ENCODE results near the gene DNAJC13.
"Not testable (repeated sequence)": the region's sequence is repeated elsewhere in the genome, so short reads cannot be mapped to it uniquely, and the experiment has no call there.

Gene DNAJC13

GRCh38 chr3:132416807-132417694 lies at the start of gene DNAJC13:
DNAJC13 (plus strand) TSS chr3:132417502; CDS start chr3:132434551, 17,049 bp downstream.
- DNase-seq (ENCODE audit: low read depth), result peak; percentile 96

GRCh38 chr3:132368515-132368914 lies 48.8 kb upstream of the DNAJC13 start:
- DNase-seq (ENCODE audit: low read depth), result no peak

DNA sequence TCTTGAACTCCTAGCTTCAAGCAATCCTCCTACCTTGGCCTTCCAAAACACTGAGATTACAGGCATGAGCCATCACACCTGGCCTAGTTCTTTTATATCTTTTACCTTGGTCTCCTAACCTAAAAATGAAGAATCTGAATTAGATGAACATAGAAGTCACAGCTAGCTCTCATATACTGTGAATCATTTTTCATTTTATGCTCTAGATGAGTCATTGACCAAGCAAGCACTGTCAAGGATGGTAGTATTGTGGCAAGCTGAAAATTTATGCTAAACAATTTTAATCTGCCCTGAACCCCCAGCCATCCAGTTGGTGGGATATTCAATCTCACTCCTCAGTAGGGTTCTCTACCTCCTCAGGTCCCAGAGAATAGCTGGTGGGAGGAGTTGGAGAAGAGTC lies 48.3 kb upstream of the DNAJC13 start:
- no peak for DNase-seq (ENCODE audit: low read depth)

DNA sequence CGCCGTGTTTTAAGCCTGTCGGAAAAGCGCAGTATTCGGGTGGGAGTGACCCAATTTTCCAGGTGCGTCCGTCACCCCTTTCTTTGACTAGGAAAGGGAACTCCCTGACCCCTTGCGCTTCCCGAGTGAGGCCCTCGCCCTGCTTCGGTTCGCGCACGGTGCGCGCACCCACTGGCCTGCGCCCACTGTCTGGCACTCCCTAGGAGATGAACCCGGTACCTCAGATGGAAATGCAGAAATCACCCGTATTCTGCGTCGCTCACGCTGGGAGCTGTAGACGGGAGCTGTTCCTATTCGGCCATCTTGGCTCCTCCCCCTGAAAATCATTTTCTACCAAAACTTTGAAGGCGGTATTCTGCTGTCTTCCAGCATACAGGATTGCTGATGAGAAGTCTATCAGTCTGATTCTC lies 40.4 kb upstream of the DNAJC13 start:
- not testable (repeated sequence) for DNase-seq (ENCODE audit: low read depth)

- DNase-seq (ENCODE audit: low read depth), result no peak
Measured at GRCh38 chr3:132378048-132378762, 39.1 kb upstream of the DNAJC13 start.

DNA sequence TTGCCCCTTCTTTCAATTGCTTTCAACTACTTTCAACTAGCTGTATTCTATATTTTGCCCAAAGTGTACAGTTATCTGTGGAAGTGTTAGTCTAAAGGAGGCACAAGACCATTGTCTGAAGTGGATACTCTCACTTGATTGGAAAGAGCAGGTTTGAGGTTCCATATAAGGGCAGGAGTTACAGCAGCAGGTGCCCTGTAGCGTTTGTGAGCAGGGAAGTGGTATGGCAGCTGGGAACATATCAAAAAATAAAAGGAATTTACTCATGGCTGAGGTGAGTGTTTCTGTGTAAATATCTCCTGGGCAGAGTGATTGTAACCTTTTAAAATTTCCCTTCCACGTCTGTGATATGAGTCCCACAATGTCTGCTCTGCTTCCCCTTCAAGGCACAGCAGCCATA lies 38.5 kb upstream of the DNAJC13 start:
- no peak for DNase-seq (ENCODE audit: low read depth)

GRCh38 chr3:132380920-132381319 lies 36.4 kb upstream of the DNAJC13 start:
- DNase-seq (ENCODE audit: low read depth), result no peak

GRCh38 chr3:132381348-132381944 lies 35.9 kb upstream of the DNAJC13 start:
- no peak for DNase-seq (ENCODE audit: low read depth)

DNA sequence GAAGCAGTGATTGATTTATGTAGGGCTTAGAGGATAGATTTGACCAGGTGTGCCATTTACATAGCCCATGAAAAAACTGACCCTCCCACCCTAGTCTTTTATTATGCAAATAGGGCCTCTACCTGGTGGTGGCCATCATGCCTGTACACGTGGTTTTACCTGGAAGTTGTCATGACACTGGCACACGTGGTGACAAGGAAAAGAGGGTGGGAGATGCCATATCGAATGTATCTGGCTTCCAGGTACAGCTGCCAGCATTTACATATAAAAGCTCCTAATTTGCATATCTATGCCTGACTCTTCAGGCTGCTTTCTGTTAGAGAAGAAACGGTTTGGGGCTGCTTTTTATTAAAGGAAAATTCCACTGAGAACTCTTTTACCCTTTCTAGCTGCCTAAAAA lies 35.0 kb upstream of the DNAJC13 start:
- DNase-seq (ENCODE audit: low read depth), result no peak

DNA sequence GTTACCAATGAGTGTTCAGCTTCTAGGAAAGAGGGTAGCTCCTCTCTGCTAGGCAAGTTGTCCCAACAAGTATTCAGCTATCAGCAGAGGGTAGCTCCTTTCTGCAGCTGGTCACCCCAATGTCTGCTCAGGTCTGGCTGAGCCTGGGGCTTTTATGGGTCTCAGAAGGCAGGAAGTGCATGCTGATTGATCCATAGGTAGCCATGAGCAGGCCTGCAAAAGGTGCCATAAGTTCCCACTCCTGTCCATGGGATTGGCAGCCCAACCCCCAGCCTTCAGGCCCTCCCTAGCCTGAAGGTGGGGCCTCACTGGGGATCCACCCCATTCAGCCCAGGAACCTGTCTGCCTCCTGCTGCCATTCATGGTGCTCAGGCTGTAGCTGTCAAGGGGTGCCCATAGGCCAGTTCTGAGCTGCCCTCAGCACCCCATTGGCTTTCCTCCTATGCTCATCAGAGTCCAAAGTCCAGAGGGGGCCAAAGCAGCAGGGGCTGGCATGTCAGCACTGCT lies 34.6 kb upstream of the DNAJC13 start:
- DNase-seq (ENCODE audit: low read depth), result no peak

- DNase-seq (ENCODE audit: low read depth), result no peak
Measured at GRCh38 chr3:132386259-132386658, 31.0 kb upstream of the DNAJC13 start.

DNA sequence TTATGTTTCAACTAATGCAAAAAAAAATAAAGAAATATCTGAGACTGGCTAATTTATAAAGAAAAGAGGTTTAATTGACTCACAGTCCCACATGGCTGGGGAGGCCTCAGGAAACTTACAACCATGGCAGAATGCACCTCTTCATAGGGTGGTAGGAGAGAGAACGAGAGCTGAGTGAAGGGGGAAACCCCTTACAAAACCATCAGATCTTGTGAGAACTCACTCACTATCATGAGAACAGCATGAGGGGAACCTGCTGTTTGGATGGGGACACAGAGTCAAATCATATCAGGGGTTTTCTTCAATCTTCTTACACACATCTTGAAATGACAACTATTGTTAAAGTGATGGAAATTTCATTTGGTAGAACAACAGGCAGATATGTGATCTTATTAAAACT lies 24.6 kb upstream of the DNAJC13 start:
- not testable (repeated sequence) for DNase-seq (ENCODE audit: low read depth)

DNA sequence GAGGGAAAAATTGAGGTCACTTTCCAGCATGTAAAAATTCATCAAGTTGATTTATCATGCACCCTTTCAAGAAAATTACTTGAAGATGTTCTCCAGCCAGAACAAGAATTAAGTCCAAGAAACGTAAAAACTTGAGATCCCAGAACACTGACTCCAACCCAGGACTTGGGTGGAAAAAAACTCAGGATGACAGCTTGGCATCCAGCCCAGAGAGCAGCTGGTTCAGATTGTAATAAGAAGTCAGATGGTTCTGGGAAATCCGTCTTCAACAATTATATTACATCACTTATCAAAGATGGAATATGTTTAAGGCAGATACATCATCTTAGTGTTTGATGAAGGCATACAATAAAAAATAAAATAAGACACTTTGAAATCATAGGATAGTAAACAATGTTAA lies 23.0 kb upstream of the DNAJC13 start:
- peak; percentile 31 for DNase-seq (ENCODE audit: low read depth)

- no peak for DNase-seq (ENCODE audit: low read depth)
Measured at GRCh38 chr3:132395126-132395525, 22.2 kb upstream of the DNAJC13 start.

GRCh38 chr3:132396255-132396654 lies 21.0 kb upstream of the DNAJC13 start:
- DNase-seq (ENCODE audit: low read depth), result no peak

DNA sequence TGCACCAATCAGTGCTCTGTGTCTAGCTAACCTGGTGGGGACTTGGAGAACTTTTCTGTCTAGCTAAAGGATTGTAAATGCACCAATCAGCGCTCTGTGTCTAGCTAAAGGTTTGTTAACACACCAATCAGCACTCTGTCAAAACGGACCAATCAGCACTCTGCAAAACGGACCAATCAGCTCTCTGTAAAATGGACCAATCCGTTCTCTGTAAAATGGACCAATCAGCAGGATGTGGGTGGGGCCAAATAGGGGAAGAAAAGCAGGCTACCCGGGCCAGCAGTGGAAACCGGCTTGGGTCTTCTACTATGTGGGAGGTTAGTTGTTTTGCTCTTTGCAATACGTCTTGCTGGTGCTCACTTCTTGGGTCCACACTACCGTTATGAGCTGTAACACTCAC lies 20.5 kb upstream of the DNAJC13 start:
- DNase-seq (ENCODE audit: low read depth), result not testable (repeated sequence)

DNA sequence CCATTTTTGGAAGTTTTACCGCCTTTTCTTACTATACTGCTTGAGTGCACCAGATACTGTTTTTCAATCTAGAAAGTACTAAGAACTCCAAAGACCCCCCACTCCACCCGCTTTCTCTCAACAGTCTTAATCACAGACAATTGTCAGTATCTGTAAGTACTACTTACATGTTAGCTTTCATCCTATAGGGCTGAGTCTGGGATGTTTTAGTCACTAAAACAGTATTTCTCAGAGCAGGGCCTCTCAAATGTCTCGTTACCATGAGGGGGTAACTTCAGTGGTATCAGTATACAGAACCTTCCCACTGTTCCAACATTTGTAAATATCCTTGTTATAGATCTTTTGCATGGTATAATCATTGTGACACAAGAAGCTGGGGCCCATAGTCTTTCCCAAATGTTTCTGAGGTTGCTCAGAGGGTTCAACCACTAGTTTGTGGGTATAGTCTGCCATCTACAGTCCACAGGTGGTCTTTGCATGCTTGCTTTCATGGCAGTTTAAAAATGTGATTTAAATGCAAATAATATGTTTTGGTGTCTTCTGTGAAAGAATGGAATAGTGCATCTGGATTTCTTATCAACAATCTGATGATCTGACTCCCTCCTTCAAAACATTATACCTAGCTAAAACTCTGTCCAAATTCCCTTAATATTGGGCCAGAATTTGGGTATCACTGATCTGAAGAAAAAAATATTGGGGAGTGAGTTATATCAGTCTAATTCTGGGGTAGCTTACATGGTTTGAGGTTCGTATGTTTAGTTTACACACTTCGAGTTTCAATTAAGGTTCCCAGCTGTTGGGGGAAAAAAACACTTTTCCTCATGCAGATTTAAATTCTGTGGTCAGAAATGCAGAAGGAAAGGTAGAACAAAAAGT lies 18.0 kb upstream of the DNAJC13 start:
- DNase-seq (ENCODE audit: low read depth), result peak; percentile 60

- no peak for DNase-seq (ENCODE audit: low read depth)
Measured at GRCh38 chr3:132401255-132401654, 16.0 kb upstream of the DNAJC13 start.

DNA sequence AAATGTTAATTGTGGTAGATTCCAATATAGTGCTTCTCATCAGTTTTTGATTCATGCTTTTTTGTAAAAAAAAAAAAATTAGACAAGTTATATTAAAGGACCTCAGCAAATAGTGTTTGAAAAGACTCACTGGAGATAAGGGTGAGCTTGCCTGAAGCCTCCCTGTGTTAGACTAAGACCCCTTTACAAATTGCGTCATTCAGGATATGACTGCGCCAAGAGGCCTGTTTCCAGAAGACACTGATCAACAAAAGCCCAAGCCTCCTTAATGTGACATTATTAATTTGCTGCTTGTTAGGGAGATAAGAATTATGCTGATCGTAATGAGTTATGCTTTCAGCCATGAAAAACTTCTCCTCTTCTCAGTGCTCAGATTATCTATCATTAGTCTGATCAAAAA lies 13.0 kb upstream of the DNAJC13 start:
- peak; percentile 15 for DNase-seq (ENCODE audit: low read depth)

DNA sequence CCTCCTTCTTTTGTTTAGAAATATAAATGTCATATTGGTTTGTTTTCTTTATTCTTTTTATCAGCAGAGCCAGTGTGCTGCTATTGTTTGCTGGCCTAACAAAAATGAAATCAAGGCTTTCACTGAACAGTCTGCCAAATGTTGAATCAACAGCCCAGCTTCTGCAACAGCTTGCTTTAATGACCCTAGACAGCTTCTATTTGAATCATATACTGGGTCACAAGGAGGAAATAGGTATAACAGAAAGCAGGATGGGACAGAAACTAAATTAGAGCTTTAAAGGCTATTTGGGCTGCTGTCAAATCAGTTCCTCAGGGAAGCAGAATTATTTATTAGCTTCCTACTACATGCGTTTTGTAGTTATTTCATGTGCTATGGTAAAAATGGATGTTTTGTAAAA lies 12.1 kb upstream of the DNAJC13 start:
- DNase-seq (ENCODE audit: low read depth), result peak; percentile 2

DNA sequence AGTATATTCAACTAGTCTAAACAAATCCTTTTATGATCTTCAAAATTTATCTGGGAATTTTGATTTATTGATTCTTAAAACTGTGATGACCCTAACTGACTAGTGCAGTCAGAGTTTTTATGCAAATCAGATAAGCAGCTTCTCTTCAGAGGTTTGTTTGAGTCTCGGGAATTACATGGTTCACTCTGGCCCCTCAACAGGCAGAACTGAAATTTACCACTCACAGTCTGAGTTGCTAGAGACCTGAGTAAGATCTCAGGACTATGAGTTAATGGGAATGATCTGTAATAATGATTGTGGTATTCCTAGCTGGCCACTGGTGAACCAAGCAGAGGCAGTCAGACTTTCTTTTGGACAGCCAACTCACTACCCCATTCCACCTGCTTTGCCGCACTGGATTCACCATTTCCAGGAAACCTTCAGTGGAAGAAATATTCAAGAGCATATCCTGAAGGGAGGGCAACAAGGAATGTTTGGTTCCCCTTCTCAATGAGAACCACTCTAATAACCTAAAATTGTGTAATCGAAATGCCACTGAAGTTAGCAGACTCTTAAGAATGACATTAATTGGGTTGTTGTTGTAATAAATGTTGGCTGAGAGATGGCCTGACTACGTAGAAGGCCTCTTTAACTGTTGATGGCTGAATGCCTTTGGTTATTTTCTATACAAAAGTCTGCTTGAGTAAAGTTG lies 11.5 kb upstream of the DNAJC13 start:
- DNase-seq (ENCODE audit: low read depth), result no peak
